T1000 (cell line): ENCODE data around the gene MVB12B.

ENCODE experiments used
- DNase-seq: peaks from one replicate; lab custom pipeline; 2025; ENCODE audit warnings: mixed read lengths; lab: John Stamatoyannopoulos, UW

MVB12B gene

GRCh38 chr9:126453156-126453963 is 126.7 kb downstream of the MVB12B start:
- DNase-seq, result no peak

DNA sequence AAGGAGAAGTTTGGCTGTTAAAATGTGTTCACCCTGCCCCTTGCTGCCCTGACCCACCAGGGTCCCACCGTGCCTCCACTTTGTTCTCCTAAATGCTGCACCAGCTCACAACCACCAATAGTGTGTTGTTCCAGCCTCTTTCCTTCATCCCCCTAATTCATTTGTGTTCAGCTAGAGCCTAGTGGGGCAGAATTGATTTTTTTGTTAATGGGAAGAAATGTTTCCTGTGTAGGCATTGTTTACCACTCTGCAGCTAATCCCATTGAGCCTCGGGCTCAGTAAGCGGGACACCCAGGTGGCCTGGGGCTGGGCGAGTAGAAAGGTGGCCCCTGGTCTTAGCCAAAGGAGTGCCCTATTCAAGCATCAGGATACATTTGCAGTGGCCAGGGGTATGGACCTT is 127.6 kb downstream of the MVB12B start:
- DNase-seq, result no peak

DNA sequence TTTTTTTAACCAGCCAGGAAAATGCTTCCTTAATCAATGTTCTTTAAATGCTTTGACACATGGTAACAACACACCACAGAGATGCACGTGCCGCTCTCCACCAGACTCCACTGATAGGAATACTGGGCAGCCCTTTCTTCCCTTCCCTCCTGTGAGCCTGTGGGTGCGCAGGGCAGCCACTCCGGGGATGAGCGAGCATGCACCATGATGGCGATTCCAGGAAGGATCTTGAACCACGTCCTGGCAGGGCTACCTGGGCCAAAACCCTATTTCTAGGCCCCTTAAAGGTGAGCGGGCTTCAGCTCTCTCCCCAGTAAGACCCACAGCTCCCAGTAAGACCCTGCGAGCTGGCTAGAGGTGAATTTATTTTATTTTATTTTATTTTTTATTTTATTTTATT is 128.2 kb downstream of the MVB12B start:
- DNase-seq, result no peak

GRCh38 chr9:126456441-126457174 is 130.0 kb downstream of the MVB12B start:
- no peak for DNase-seq

DNA sequence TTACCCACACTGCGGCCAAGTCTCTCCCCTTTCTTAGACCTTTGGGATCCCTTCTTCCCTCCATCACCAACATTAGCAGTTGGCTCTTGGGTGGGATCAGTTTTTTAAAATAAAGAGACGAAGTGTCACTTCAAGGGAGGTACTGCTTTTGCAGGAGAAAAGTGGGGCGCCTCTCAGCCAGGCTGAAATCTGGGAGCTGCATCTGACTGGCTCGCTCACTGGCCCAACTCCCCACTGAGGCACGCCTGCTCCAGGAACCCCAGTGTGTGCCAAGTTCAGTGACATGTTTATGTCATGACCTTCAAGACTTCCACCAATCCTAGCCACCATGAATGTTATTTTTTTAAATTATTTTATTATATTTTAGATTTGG is 130.5 kb downstream of the MVB12B start:
- no peak for DNase-seq

DNA sequence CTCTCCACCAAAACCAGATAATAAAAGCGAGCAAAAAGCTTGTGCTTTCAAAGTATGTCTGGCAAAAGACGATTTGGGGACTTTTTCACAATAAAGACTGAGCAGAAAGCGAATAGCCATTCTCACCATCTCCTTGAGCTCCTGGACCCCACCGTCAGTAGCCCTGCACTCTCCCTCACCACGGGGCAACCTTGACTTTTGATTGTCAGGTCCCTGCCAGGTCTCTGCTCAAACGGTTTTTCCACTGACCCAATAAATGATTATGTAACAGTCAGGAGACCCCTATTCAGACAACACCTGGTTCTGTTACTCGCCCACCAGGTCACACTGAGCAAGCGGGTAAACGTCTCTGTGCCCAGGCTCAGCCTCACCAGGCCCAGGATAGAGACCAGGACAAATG is 131.3 kb downstream of the MVB12B start:
- no peak for DNase-seq

DNA sequence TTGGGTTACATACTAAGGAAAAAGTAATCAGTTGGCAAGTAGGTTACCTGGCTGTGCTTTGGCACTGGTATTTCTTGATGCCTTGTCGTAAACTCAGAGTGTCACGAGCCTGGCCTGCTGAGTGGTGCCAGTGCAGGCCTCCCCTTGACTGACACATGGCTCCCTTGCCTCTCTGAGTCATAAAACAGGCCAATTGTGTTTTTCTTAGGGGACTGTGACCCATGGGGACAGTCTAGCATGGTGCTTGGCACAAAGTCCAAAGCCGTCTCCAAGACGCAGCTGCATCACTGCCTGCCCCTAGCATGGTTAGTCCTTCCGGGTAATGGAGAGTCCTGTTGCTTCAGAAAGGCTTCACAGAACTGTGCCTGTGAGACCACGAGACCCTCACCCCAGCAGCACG is 132.5 kb downstream of the MVB12B start:
- no peak for DNase-seq

GRCh38 chr9:126459546-126459945 is 132.9 kb downstream of the MVB12B start:
- no peak for DNase-seq

DNA sequence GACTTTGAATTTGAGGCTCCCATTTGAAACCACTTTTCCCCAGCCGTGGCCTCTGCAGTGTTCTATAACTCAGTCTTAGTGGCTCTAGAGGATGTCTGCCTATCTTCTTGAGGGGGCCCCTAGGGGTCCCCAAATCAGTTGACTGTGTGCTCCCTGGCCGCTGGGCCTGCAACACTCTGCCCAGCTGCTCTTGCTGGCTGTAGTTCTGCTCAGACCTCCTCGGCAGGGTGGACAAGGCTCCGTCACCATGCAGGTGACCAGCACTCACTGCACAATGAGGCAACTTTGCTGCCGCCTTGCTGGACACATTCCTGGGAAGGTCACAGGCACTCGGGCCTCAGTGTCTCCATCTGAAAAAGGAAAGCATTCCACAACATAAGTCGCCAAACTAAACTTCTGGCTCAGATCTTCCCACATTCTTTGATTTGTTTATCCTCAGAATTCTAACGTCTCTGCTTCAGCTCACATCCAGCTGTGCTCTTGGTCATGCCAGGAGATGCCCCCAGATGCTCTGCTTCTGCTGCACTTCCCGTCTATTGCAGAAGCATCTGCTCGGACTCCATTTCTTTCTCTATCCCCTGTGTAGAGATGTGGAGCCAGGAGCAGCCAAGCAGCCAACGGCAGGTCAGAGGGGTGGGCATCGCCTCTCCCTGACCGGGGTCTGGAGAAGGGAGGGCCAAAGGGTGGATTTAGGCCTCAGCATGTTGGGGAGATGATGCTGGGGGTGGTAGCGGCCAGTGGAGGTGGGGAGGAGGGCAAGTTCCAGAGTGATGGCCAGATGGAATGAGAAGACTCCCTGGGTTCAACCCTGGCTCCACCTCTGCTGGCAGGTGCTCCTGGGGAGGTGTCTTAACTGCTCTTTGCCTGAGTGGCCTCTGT is 133.6 kb downstream of the MVB12B start:
- no peak for DNase-seq

GRCh38 chr9:126461029-126461428 is 134.4 kb downstream of the MVB12B start:
- no peak for DNase-seq

- DNase-seq, result no peak
Measured at GRCh38 chr9:126461608-126462007, 135.0 kb downstream of the MVB12B start.

DNA sequence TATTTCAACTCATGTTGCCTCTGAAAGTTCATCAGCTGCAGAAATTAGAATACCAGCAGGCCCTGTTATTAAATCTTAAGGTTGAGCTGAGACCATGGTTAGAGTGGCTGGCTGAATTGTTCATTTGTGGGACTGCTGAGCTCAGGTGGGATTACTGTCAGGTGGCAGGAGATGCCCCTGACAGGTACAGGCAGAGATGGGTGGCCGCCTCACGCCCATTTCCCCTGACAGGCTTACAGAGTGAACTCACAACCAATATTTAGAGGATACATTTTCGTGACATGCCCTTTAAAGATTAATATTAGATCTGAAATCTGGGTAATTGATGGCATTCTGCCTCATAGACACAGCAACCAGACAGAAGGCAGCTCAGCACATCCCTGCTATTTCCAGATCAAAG is 136.0 kb downstream of the MVB12B start:
- DNase-seq, result no peak

GRCh38 chr9:126463426-126463825 is 136.8 kb downstream of the MVB12B start:
- DNase-seq, result no peak

GRCh38 chr9:126464694-126465441 is 138.2 kb downstream of the MVB12B start:
- DNase-seq, result no peak

- no peak for DNase-seq
Measured at GRCh38 chr9:126465977-126466376, 139.3 kb downstream of the MVB12B start.

DNA sequence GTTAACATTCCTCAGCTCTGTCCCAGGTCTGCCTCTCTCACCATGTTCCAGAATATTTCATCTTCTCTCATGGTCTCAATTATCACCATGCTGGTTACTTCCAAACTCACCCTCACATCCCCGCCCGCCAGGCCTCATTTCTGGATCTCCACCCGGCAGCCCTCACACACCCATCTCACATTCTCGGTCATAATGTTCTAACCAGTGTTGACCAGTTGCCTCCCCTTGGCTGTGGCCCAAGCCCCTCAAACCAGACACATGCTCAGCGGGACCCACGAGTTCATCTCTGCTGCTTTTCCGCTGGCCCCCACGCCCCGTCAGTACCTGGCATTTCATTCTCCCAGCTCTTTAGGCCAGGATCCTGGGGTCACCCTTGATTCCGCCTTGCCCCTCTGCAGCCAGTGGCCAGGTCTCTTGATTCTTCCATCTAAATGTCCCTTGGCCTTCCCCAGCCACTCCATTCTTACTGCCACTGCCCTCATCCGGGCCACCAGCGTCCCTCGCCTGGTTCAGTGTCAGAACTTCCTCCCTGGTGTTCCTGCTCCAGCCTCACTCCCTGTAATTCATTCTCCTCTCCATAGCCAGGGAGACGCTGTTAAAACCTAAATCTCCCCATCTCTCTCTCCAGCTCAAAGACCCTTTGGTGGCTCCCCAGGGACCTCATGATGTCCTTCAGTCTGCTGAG is 141.7 kb downstream of the MVB12B start:
- DNase-seq, result no peak

DNA sequence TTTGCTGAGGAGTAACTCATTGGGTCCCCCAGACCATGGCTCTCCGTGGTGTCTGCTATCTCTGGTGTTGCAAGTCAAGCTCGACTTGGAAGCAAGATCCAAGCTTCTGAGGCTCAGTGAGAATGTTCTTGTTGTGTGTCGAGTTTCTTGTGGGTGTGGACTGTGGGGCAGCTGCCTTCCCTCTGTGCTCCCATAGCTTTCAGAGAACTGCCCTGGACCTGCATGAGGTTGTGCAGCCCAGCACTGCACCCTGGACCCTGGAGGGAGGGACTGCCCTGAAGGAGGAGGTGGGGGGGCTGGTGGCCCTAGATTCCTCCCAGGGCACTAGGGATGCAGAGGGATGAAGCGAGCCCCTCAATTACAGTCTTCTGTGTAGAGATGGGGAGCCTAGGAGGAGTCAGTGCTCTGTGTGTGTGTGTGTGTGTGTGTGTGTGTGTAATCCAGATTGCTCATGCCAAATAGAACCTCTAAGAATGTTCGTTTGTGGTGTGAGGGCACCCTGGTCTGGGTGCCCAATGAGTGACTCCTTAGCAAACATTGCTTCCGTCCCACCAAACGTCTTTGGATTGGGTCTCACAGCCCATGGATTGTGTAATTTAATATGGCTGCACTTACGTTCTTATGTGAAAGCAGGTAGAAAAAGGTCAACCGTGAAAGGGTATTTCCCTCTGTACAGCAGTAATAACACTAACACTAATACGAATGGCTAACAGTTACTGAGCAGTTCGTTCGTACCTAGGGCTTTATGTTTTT is 143.8 kb downstream of the MVB12B start:
- DNase-seq, result no peak

DNA sequence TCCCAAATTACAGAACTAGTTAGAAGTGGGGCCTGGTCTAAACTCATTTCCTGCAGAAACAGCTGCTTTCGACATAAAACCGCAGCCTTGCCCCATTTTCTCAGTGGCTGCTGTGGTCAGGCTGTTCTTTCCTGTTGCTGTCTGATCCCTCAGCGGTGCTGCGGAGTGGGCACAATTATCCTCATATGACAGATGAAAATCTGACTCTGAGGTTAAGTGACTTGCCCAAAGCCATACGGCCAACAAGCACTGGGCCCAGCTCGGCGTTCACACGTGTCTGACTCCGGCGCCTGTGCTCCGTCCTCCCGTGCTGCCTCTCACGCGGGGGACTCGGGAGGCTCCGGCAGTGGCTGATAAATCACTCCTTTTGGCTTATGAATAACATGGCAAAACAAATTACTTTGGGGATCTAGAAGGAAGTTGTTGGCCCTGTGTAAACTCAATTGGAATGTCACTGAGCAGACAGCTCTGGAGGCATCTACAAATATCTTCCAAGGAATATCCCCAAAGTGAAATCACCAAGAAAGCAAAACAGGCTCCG is 144.5 kb downstream of the MVB12B start:
- DNase-seq, result no peak

GRCh38 chr9:126472198-126472947 is 145.7 kb downstream of the MVB12B start:
- DNase-seq, result no peak

GRCh38 chr9:126472948-126473298 is 146.3 kb downstream of the MVB12B start:
- no peak for DNase-seq
